K562 (cell line): ENCODE results near the gene SRP54. TPM values are rescaled to one million over a fixed set of nuclear protein-coding genes. Genes with fewer than 3 reads are reported as not detected.
A peak's percentile ranks its signal among the peaks of the same experiment; 100 is the strongest.

ENCODE experiments used
- ADNP ChIP-seq: fragments of 200-800 bp; sonication (Bioruptor generic); IDR thresholded peaks from 2 replicates; pipeline ENCODE4 v1.6.1; 2016; ENCODE audit warnings: missing genetic modification characterization, missing compliant biosample characterization
- HNRNPUL1 ChIP-seq: fragments of 200-400 bp; formaldehyde crosslinking; IDR thresholded peaks from 2 replicates; pipeline ENCODE4 v1.6.1; 2017; ENCODE audit warnings: low read length
- IRF2 ChIP-seq: sonication (generic); formaldehyde crosslinking; IDR thresholded peaks from 2 replicates; pipeline ENCODE4 v1.8.1; 2022; ENCODE audit warnings: mild to moderate bottlenecking, missing genetic modification reagents
- KDM4B ChIP-seq, 2 experiments: fragments of 450-650 bp in 1 of 2; sonication (generic) in 1 of 2; IDR thresholded peaks; 2 replicates each; pipeline ENCODE4 v1.6.1; 2016 to 2017; ENCODE audit warnings: borderline replicate concordance in 2 of 2, antibody characterized with exemption in 1 of 2, low read depth in 1 of 2, mild to moderate bottlenecking in 1 of 2
- LCOR ChIP-seq: sonication (generic); formaldehyde crosslinking; IDR thresholded peaks from 2 replicates; pipeline ENCODE4 v1.8.0; 2022; ENCODE audit warnings: mild to moderate bottlenecking, missing genetic modification reagents
- MEF2D ChIP-seq: conservative IDR thresholded peaks from 2 replicates; pipeline ENCODE4 v1.6.1; 2016; ENCODE audit warnings: low read depth, missing genetic modification characterization, missing compliant biosample characterization
- MGA ChIP-seq: fragments of 450-650 bp; IDR thresholded peaks from 2 replicates; pipeline ENCODE4 v1.6.1; 2016; ENCODE audit warnings: mild to moderate bottlenecking, moderate library complexity
- NR2C1 ChIP-seq, 2 experiments: fragments of 450-650 bp; IDR thresholded peaks; 2 replicates each; pipeline ENCODE4 v1.6.1; 2017; ENCODE audit warnings: mild to moderate bottlenecking in 2 of 2, antibody characterized with exemption in 1 of 2, inconsistent platforms in 1 of 2, missing compliant biosample characterization in 1 of 2, missing genetic modification characterization in 1 of 2
- NR3C1 ChIP-seq: sonication (generic); formaldehyde crosslinking; IDR thresholded peaks from 2 replicates; pipeline ENCODE4 v1.8.1; 2022; ENCODE audit warnings: missing genetic modification reagents
- RAD21 ChIP-seq, 2 experiments: fragments of 250-450 bp in 1 of 2; fragments of 450-650 bp in 1 of 2; sonication (Bioruptor Pico) in 1 of 2; formaldehyde crosslinking in 1 of 2; IDR thresholded peaks in 1 of 2; conservative IDR thresholded peaks in 1 of 2; 2 replicates each; pipeline versions ENCODE4 v1.4.0 to v1.8.0; 2020 to 2022; ENCODE audit warnings: mild to moderate bottlenecking in 2 of 2, moderate library complexity in 1 of 2
- RFX7 ChIP-seq: fragments of 250-450 bp; sonication (Bioruptor Pico); IDR thresholded peaks from 2 replicates; pipeline ENCODE4 v1.5.1; 2021; ENCODE audit warnings: mild to moderate bottlenecking
- RHOXF2B ChIP-seq: fragments of 250-450 bp; sonication (Bioruptor Pico); conservative IDR thresholded peaks from 2 replicates; pipeline ENCODE4 v1.5.1; 2021
- U2AF2 ChIP-seq: fragments of 200-400 bp; formaldehyde crosslinking; optimal IDR thresholded peaks from 2 replicates; pipeline ENCODE3; 2017; ENCODE audit warnings: low read depth, mild to moderate bottlenecking, low read length
- ZC3H4 ChIP-seq: sonication (generic); formaldehyde crosslinking; IDR thresholded peaks from 2 replicates; pipeline ENCODE4 v1.9.0; 2021; ENCODE audit warnings: missing genetic modification reagents, borderline replicate concordance
- ZNF583 ChIP-seq: fragments of 250-450 bp; sonication (Bioruptor Pico); IDR thresholded peaks from 2 replicates; pipeline ENCODE4 v1.4.0; 2020
- polyA plus RNA-seq, 8 experiments: library from polyadenylated mRNA; depleted of rRNA in 4 of 8; stranded (reverse) in 5 of 8; unstranded in 3 of 8; fragments of >200 nt; fragmentation: Nextera tagmentation in 2 of 8; fragmentation: Illumina TruSeq in 1 of 8; extraction: Ambion mirVana in 2 of 8; extraction: Trizol in 1 of 8; gene quantifications; 2 replicates each; pipeline versions ENCODE4 v1.2.1 to v1.2.3, GENCODE V29; 2011 to 2014; ENCODE audit warnings: inconsistent platforms in 1 of 8, missing spikeins in 1 of 8
- total RNA-seq, 7 experiments: library from RNA; depleted of rRNA in 6 of 7; stranded (reverse); fragments of >200 nt in 6 of 7; fragmentation: Illumina TruSeq in 2 of 7; extraction: Trizol in 2 of 7; gene quantifications; 2 replicates each; pipeline versions ENCODE4 v1.2.1 to v1.2.3, GENCODE V29; 2011 to 2021; ENCODE audit warnings: low replicate concordance in 1 of 7

SRP54 gene
- total and polyA plus RNA-seq, 9 of the 15 experiments (the other 6 are each of a cell fraction or from before 2014, with no cell fraction given), result 28.6 to 69.8 (median 51.7) TPM

GRCh38 chr14:34982421-34983147 lies at the start of gene SRP54 (continued):
- TF ChIP-seq MGA, result peak; percentile 79
- peak; percentile 76 for TF ChIP-seq LCOR (CRISPR knock-in tag)
- 0 out of 2 replicates have a peak, but pooled peaks have one; percentile 19 for TF ChIP-seq MEF2D
- no peak for TF ChIP-seq ZNF583 (CRISPR knock-in tag)
- TF ChIP-seq NR3C1, result no peak
- TF ChIP-seq RHOXF2B, result no peak
- no peak for TF ChIP-seq RAD21 (CRISPR knock-in tag; conservative IDR thresholded peaks at IDR 0.05 in 1 of 2, IDR thresholded peaks at IDR 0.05 in 1 of 2)
- no peak for TF ChIP-seq U2AF2
- TF ChIP-seq IRF2 (CRISPR knock-in tag), result no peak
- TF ChIP-seq KDM4B (IDR thresholded peaks at IDR 0.05; ENCODE audit: borderline replicate concordance in 2 of 2, low read depth in 1 of 2), result no peak
- no peak for TF ChIP-seq ZC3H4 (CRISPR knock-in tag)
- TF ChIP-seq NR2C1 (IDR thresholded peaks at IDR 0.05), result peak; percentile 99
- TF ChIP-seq NR2C1 (tag; IDR thresholded peaks at IDR 0.05), result peak; percentile 98
- no peak for TF ChIP-seq RFX7 (CRISPR knock-in tag)
- TF ChIP-seq HNRNPUL1, result no peak
- TF ChIP-seq ADNP (tag), result no peak
